ENCODE results near the gene MGAT5.

Gene MGAT5

DNA sequence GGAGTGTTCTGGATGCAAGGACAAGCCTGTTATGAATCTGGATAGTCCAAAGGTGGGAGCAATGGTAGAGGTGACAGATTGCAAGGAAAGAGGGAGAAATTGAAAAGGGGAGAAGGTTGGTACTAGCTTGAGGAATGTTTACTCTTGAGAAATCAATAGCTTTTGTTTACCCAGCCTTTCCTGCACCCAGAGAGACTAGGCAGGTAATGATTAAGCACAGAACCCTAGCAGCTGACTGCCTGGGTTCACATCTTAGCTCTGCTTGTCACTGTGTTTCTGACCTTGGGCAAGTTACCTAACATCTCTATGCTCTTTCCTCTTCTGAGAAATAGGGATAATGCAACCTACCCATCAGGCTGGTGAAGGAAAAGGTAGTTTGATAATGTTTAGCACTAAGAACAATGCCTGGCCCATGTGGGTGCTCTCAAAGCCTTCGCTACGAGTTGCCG, 178.6 kb downstream of the MGAT5 start:
- no peak for DNase-seq

DNA sequence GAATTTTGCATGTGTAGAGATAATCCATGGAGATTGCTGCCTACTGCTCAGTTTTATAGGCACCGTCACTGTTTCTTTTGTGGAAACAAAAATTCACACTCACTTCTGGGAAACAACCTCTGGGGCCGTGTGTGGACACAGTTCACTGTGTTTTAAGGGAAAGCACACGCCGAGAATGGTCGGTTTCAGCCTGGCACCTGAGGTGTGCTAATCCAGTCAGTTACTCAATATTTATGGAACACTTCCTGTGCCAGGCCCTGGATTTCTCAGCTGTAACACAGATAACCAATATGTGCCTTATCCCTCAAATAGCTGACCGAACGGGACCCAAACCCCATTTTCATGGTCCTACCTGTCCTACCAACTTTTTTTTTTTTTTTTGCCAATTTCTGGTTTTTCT, 179.6 kb downstream of the MGAT5 start:
- DNase-seq = no peak

DNA sequence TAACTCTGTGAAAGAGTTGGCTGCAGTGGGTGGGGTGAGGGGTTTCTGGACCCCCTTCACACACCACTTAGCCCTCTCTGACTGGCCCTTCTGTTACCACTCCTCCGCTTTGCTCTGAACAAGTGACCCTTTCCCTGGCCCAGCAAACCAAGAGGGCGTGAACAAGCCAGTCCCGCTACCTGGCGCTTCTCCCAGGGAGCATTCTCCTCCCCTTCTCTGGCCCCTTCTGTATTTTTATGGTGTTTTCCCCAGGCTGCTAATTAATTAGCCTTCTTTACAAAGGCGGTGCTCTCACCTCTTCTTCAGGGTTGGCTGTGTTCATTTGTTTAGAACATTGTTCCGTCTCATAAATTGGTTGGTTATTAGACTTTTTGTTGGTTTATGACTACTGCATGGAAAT, 180.1 kb downstream of the MGAT5 start:
- DNase-seq = no peak

DNA sequence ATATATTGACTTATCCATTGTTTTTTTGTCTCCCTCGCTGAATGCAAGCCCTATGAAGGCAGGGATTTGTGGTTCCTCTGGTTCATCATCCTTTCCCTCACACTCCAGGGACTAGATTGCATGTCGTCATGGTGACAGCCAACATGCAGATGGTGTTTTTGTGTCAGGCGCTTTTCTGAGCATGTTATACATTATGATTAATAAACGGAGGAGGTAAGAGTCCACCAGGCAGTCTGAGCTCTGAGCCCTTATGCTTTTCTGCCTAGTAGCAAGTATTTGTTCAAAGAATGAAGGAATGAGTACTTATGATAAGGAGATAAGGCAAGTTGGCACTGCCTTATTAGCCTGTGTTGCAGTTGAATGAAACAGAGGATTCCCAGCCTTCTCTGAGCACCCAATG, 181.6 kb downstream of the MGAT5 start:
- no peak for DNase-seq

DNA sequence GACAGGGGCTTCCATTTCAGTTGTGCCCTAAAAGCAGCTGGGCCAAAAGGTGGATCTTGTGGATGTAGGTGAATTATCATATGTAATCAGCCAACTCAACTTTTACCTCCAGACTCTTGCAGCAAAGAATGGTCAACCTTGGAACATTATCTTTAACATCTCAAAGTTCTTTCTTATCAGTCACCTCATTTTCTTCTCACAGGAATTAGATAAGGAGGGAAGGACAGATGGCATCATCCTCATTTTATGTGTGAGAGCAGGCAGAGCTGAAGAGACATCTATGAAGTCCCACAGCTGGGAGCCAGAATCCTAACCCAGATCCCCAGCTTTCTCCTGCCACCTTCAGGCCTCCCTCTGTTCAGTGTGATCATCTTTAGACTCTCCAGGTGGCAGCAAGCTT, 182.1 kb downstream of the MGAT5 start:
- DNase-seq = no peak

DNA sequence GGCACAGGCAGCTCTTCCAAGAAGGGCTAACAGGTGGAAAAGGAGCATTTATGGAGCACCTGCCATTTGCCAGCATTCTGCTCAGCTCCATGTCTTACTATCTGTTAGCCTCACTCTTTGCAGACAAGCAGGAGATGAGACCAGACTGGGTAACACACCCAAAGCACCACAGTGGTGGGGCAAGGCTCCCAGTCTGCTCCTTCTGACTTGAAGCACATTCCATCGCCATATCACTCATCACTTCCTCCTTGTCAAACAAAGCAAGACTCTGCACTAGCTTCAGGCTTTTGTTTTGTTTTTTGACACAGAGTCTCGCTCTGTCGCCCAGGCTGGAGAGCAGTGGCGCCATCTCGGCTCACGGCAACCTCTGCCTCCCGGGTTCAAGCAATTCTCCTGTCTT, 182.8 kb downstream of the MGAT5 start:
- DNase-seq = no peak

DNA sequence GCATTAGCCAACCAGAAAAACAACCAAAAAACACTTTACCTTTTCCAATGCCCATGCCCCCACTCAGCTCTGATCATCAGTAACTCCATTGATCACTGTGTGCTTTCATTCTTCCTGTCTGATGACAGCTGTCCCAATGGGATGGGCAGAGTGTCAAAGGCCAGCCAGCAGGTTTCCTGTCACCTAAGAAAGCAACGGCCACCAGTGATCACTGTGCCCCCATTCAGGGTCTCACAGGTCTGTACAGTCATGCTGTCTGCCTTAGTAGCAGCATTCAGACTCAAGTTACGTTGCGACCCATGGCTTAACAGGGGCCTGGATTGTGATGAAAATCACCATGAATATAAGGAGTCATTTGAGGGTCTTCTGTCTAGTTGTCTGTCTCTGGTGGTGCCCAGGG, 184.5 kb downstream of the MGAT5 start:
- no peak for DNase-seq

DNA sequence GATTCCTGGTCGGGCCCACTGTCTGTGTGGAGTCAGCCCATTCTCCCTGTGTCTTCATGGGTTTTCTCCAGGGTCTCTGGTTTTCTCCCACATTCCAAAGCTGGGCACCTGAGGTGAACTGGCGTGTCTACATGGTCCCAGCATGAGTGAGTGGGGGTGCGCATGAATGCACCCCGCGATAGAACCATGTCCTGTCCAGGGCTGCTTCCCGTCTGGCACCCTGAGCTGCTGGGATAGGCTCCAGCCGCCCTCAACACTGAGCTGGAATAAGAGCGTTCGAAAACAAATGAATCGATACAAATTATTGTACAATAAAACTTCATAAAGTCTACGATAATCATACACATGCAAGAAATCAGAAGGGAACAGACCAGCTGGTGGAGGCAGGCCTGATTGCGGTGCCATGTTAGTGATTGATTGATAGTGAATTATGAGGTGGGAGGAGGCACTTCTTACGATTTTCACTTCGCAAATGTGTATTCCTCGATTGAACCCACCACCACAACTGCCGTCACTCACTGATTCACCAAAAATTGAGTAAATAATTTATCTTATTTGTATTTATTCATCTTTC, 186.6 kb downstream of the MGAT5 start:
- no peak for DNase-seq

DNA sequence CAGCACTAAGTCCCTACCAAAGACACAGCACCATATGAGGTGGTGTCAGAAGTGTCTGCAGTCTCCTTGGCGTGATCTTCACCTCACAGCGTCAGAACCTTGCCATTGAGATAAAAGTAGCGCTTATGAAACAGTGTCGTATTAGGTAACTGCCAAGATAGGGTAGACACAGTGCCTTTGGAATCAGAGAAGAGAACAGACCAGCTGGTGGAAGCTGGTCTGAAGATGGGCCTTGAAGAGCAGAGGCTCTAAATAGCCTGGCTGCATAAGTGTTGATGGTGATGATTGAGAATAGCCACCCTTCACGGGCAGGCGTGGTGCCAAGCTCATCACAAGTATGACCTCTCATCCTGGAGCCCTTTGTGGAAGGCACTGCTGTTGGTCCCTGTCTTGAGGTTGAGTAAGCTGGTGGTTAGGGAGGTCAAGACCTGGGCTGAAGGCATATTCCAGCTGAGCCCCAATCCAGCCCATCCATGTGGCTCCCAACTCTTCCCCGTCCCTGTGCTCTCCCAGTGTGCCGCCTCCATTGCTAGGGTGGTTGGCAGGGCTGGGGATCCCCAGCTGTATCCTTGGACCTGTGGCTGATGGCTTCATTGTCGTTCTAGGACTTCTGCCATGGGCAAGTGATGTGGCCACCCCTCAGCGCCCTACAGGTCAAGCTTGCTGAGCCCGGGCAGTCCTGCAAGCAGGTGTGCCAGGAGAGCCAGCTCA, 187.4 kb downstream of the MGAT5 start:
- DNase-seq = no peak

DNA sequence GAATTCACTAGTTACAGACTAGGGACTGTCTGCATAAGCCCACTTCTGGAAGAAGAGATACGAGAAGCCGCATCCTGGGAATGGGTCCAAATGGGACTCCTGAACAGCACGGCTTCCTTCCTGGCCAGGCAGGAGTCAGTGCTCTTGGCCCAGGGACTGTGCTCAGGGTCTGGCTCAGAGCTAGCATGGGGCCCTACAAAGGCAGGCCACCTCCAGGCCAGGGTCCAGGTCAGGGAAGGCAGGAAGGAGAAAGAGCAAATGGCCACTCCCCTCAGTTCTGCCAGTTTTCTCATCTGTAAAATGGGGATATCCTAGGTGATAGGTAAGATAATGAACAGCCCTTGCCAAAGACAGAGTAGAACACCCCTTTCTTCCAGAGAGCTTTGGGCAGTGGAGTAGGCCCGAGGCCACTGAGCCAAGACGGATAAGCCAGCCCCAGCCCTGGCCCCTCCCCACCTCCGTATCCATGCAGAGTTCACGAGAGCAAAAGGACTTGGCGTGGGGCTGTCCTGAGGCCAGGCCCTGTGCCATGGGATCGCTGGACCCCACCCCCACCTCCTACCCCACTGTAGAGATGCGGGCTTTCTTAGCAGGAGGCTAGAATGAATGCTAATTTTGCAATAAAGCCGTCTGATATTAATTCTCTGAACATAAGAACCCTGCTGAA, 190.1 kb downstream of the MGAT5 start:
- DNase-seq = no peak

DNA sequence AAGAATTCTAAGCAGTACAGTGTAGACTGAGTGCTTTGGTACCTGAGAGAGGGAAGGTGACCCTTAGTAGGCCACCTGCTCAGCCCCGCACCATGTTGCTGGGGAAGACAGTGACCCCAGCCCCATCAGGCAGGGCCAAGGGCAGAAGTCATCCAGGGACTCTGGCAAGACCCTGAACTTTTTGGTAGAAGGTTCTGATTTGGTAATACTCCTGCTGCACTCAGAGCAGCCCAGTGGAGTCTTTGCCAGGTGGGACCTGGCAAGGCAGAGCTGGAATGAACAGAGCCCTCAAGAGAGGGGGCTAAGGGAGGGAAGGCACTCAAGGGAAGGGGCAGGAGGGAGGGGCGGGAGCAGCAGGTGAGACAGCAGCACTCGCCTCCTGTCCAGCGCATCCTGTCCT, 191.2 kb downstream of the MGAT5 start:
- no peak for DNase-seq

DNA sequence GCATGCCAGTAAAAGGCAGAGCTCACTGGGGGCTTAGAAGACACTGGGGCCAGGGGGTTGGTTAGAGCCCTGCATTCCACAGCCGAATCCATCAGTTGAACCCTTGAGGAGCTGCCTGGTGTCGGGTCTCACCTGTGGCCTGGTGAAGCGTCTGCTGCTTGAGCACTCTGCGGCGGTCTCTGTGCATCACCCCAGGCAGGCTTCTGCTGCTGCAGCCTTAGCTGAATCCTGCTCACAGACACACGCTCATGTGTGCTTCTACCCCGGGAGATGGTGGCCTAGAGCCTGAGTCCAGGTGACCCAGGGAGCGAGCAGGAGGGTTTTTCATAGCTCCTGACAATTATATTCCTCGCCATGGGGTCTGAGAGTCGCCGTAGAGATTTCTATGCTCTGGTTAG, 192.1 kb downstream of the MGAT5 start:
- DNase-seq = no peak

DNA sequence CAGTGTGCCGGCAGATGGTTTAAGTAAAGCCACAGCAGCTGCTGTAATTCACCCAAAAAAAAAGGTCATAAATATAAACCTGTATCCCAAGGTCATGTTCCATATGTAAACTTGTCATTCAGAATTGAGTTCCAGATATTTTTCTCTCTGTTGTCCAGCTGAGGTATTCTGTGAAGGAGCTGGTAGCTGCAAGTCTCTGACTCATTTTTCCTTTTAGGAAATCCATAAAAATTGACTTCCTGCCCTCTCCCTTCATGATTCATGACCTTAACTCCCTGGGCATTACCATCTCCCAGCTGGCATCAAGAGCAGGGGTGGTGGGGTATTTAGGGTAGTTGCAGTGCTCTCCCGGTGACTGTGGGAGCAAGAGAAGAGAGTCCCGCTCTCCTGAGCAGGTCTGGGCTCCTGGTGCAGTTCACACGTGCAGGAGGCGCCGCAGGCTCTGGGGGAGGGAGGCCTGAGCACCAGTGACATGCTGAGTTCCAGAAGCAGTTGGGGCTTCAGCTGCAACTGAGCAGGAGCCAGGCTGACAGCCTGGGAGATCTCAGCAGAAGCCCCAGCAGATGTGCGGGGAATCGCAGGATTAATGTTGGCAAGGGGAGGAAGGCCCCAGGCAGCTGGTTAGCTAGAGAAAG, 192.6 kb downstream of the MGAT5 start:
- no peak for DNase-seq

DNA sequence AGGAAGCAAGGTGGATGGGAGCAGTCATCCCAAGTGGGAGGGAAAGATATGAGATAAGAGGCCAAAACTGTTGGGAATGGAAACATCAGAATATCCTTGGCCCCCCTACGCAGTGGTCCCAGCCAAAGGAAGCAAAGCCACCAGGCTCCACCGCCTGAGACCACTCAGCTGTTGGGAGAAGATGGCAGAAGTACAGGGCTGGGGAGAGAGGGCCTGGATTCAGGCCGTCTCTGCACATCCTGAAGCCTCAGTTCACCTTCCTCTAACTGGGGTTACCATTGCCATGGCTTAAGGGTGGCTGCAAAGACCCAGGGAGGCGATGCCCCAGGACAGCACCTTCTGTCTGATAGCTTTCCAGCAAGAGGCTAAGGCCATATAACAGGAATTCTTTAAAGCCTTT, 193.8 kb downstream of the MGAT5 start:
- no peak for DNase-seq

DNA sequence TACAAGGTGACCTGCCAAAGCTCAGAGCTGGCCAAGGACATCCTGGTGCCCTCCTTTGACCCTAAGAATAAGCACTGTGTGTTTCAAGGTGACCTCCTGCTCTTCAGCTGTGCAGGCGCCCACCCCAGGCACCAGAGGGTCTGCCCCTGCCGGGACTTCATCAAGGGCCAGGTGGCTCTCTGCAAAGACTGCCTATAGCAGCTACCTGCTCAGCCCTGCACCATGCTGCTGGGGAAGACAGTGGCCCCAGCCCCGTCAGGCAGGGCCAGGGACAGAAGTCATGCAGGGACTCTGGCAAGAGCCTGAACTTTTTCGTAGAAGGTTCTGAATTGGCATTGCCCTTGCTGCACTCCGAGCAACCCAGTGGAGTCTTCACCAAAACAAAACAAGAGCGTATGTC, 194.8 kb downstream of the MGAT5 start:
- no peak for DNase-seq

DNA sequence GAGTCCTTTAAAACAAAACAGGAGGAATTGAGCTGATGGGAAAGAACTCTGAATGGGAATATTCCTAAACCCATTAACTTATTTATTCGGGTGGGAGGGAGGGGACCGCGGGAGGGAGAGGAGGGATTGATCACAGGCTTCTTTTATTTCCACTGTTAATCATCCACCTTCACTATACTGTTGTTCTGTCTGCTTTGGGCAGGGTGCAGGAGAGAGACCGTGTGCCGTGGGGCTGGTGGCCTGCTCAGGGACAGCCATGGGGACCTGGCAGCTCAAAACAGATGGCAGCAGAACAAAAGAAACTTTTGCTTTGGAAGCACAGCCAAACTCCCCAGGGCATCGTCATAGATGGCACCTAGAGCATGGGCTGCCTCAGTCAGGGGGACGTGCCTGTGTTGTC, 195.3 kb downstream of the MGAT5 start:
- DNase-seq = no peak

DNA sequence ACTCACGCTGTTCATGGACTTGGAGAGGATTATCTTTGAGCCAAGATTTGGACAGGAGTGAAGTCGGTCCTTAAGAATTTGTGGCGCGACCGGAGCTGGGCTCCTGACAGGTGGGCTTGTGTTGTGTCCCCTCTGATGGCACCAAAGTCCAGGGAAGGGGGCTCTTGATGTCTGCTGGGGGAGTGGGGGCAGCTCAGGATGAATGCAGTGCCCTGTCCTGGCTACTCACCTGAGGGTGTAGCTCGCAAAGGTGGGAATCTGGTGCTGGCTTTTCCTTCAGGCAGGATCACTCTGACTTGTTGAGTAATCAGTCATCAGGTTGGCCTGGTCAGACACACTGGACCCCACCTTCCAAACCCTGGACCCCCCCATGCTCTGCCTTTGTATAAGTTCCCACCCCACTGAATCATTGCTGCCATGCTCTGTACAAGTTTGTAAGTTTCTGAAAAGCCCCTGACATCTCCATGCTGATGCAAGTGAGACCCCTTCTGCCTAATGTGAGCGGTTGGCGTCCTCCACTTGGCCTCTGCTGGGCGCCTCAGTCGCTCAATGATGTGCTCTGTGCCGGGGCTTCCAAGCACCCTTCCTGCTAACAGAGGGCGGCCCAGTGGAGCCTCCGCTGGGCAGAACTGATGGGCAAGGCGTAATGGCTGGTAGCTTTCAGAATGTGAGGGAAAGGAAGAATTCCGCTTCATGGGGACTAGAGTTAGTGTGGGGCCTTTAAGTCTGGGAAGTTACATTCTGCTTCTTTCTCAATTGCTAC, 196.1 kb downstream of the MGAT5 start:
- no peak for DNase-seq

DNA sequence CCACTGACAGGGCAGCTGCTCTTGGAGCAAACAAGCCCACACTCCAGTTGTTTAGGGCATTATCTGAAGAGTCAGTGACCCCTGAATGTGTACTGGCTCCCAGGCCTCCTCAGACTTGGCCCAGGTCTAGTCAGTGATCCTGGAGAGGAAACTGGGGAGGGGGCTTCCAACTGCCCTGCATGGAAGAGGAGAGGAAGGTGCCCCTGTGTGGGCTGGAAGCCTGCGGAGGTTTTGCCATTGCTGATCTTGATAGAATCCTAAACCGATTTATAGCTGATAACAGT, 197.4 kb downstream of the MGAT5 start:
- no peak for DNase-seq

DNA sequence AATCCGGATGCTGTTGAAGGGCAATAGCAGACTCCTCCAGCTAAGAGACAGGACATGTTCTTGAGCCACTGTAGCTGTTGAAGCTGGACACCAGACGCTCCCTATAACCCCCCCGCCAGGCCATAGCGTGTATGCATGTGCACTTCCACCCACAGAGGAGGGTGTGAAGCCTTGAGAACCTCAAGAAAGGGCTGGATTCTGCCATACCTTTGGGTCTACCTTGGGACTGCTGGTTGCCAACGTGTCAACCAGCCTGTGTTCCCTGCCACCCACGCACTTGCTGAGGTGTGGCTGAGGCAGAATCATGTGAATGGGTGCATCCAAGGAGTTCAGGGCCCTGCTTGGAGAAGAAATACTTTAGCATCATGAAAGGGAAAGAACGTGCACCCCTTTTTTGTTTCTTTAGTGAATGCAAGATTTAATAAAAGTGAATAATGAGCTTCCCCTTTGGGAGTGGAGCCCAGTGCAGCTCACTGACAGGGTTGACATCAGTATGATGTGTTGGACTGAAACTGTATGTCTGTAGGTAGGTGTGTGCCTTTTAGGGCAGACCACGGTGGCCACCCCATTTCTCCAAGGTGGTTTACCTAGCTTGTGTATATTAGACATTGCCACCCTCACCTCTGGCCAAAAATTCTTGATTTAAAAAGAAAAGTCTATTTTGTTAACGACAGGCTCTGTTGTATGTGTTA, 198.3 kb downstream of the MGAT5 start:
- DNase-seq = no peak

DNA sequence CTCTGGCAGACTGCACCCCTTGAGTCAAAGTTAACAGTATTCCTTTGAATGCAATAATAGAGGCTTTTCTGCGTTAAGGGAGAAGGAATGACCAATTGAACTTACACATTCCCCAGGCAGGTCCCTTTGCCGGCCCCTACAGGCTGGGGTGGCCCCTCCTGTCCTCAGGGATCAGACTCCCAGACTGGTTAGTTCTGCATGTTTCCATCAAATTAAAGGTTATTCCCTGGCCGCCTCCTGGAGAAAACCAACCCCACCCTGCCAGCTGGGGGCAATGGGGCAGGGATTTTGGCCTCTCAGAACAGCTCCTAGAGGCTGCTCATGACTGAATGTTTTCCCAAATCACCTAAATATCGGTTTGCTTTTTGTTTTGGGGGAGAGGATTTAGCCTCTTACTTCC, 199.6 kb downstream of the MGAT5 start:
- DNase-seq = no peak

DNA sequence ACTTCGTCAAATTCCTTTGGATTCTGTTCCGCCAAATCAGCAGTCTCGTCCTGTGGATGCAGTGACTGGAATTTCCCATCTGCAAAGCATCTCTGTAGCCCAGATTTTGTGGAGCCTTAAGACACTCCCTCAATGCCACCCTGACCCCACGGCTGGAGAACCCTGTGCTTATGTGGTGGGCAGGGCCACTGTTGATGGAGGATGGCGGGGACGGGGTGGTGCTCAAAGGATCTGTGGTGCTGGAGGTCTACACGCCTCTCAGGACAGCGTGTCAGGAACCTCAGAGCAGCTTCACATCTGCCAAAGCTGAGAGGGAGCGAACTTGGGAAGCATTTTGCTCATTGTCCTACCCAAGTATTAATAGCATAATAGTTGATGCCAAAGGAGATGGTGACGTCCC, 200.1 kb downstream of the MGAT5 start:
- DNase-seq = no peak

DNA sequence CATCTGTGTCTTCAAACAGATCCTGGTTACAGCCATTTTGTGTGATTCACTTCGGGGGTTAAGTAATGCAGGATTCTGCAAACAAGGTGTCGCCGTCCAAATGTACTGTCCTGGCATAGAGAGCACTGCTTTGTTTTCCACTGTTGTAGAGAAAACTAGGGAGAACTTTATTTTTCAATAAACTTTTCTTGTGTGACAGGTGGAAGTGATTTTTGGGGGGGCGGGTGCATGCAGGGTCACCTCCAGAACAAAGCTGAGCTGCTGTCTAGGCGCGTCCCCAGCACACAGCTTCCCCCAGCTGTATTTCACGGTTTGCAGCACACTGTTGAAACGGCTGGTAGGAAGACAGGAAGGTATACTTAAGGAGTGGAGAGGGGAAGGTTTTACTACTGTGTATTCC, 200.6 kb downstream of the MGAT5 start:
- no peak for DNase-seq

DNA sequence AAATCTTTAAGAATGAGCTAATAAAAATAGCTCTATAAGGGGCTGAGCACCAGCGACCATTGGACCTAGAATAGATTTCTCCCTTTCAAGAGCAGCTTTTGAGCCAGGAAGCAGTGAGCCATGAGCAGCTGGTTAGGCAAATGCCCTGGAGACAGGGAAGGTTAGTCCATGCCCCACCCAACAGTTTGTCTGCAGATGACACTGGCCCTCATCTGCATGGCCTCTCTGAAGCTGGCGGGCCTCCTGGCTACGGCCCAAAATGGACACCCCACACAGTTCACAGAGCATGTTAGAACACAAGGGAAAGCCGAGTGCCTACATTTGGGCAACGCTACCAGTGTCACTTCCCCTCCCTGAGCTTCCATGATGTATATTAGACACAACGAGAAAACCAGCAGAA, 201.1 kb downstream of the MGAT5 start:
- DNase-seq = no peak
